ENCODE measurements around the gene TBX10.

DNA sequence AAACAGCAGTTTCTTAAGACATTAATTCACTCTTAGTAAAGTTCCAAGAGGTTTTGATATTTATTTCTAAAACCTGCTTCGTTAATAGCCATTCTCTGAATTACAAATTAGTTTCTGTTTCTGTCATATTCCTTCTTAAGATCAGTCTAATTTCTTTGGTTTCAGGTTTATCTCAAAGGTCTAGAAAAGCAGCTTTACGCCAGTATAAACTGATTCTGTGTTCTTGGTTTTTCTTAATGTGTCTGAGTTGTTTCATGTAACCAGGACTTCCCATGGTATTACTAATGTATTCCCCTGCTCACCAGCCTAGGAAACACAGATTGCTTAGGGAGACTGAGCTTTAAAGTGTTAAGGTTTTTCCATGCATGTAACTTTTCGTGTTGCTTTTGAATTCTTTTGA is 17.7 kb upstream of the TBX10 start:
- TF ChIP-seq, protein P1, sequence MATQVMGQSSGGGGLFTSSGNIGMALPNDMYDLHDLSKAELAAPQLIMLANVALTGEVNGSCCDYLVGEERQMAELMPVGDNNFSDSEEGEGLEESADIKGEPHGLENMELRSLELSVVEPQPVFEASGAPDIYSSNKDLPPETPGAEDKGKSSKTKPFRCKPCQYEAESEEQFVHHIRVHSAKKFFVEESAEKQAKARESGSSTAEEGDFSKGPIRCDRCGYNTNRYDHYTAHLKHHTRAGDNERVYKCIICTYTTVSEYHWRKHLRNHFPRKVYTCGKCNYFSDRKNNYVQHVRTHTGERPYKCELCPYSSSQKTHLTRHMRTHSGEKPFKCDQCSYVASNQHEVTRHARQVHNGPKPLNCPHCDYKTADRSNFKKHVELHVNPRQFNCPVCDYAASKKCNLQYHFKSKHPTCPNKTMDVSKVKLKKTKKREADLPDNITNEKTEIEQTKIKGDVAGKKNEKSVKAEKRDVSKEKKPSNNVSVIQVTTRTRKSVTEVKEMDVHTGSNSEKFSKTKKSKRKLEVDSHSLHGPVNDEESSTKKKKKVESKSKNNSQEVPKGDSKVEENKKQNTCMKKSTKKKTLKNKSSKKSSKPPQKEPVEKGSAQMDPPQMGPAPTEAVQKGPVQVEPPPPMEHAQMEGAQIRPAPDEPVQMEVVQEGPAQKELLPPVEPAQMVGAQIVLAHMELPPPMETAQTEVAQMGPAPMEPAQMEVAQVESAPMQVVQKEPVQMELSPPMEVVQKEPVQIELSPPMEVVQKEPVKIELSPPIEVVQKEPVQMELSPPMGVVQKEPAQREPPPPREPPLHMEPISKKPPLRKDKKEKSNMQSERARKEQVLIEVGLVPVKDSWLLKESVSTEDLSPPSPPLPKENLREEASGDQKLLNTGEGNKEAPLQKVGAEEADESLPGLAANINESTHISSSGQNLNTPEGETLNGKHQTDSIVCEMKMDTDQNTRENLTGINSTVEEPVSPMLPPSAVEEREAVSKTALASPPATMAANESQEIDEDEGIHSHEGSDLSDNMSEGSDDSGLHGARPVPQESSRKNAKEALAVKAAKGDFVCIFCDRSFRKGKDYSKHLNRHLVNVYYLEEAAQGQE (IDR thresholded peaks at IDR 0.05; ENCODE audit: low read depth): no peak
- no peak for TF ChIP-seq POLR2AphosphoS5 (IDR thresholded peaks at IDR 0.05; ENCODE audit: low read depth, low read length)
- TF ChIP-seq RAD21 (IDR thresholded peaks at IDR 0.05; ENCODE audit: low read depth): no peak
- TF ChIP-seq, protein P2, sequence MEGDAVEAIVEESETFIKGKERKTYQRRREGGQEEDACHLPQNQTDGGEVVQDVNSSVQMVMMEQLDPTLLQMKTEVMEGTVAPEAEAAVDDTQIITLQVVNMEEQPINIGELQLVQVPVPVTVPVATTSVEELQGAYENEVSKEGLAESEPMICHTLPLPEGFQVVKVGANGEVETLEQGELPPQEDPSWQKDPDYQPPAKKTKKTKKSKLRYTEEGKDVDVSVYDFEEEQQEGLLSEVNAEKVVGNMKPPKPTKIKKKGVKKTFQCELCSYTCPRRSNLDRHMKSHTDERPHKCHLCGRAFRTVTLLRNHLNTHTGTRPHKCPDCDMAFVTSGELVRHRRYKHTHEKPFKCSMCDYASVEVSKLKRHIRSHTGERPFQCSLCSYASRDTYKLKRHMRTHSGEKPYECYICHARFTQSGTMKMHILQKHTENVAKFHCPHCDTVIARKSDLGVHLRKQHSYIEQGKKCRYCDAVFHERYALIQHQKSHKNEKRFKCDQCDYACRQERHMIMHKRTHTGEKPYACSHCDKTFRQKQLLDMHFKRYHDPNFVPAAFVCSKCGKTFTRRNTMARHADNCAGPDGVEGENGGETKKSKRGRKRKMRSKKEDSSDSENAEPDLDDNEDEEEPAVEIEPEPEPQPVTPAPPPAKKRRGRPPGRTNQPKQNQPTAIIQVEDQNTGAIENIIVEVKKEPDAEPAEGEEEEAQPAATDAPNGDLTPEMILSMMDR (IDR thresholded peaks at IDR 0.05 in 2 of 3, conservative IDR thresholded peaks at IDR 0.05 in 1 of 3; ENCODE audit: borderline replicate concordance in 1 of 3, insufficient read depth in 1 of 3, low read depth in 2 of 3, low read length in 2 of 3): no peak
- TF ChIP-seq EZH2 (IDR thresholded peaks at IDR 0.05): no peak

Data from HCT116 (cell line).